Stimulated activated naive CD4-positive, alpha-beta T cell treated with Interleukin-2 at 50 U/mL for 16 hours (primary cell): ENCODE results near the gene HS3ST5.

Source experiments
- DNase-seq: peaks from one replicate; lab custom pipeline; 2025; lab: John Stamatoyannopoulos, UW

The HS3ST5 gene

GRCh38 chr6:114194362-114195026, 148.3 kb downstream of the HS3ST5 start:
- DNase-seq = no peak

DNA sequence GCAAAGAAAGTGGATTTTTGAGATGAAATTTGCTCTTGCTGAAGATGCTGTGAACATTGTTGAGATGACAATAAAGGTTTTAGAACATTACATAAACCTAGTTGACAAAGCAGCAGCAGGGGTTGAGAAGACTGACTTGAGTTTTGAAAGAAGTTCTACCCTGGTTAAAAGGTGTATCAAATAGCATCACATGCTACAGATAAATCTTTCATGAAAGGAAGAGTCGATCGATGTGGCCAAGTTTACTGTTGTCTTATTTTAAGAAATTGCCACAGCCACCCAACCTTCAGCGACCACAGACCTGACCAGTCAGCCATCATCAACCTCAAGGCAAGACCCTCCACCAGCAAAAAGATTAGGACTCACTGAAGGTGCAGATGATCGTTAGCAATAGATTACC, 155.3 kb downstream of the HS3ST5 start:
- DNase-seq = no peak

- DNase-seq = no peak
Observed at GRCh38 chr6:114181664-114182063, 161.2 kb downstream of the HS3ST5 start.

DNA sequence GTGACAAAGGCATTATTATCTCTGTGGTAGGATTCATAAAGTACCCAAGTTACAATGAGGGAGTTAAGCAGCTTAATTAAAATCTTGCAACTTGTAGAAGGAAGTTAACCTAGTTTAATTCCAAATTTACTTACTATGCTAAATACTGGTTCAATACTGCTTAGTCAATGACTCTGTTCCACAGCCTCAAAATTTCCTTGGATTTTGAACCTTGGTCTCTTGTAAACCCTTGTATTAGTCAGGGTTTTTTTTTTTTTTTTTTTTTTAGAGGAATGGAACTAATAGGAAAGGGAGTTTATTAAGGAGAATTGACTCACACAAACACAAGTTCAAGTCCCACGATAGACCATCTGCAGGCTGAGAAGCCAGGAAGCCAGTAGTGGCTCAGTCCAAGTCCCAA, 163.4 kb downstream of the HS3ST5 start:
- DNase-seq = no peak

GRCh38 chr6:114176726-114177125, 166.1 kb downstream of the HS3ST5 start:
- DNase-seq = no peak

DNA sequence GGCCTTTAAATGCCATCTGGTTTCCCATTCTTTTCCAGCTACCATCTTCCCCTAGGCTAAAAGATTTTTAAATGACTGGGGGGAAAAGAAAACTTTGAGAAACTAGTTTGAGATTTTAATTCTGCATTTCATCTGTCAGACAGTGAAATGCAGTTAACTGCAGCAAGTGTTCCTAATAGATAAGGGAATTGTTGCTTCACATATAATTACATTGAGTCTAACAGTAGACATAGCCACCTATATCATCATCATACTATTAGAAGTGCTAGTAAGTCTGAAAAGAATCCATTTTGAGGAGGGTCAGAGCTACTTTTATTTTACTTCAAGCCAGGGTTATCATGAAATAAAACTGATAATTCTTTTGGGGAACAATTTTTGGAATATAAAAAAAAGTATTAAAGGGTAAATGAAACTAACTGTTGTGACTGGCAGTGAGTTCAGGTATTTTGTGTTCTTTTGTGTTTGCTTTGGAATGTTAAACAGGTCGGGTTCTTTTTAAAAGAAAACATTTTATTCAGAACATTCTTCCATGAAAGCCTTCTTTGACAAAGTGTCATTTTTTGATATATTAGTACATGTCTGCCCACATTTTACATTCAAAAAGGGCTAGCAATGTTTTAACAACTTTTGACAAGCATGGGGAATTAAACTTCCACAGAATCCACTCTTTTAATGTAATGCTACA, 170.1 kb downstream of the HS3ST5 start:
- no peak for DNase-seq

- no peak for DNase-seq
Observed at GRCh38 chr6:114171473-114171872, 171.3 kb downstream of the HS3ST5 start.

DNA sequence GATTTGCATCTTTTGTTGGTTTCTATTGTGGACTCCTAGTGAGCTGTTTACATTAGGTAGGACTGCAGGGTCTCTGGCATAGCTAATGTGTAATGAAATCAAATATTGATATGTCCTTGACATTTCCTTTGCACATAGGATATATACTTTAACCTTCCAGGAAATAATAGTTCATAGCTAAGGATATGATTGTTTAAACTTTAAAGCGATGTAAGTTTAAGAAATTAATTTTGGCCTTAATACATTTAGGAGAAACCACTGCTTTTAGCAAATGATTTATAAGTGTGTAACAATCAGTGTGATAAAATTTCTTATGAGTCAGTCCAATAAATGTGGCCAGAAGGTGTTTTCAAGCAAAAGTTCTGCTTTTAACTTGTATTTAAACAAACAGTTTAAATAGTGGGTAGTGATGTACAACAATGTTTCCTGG, 171.8 kb downstream of the HS3ST5 start:
- DNase-seq = no peak

- no peak for DNase-seq
Observed at GRCh38 chr6:114170372-114170771, 172.5 kb downstream of the HS3ST5 start.

DNA sequence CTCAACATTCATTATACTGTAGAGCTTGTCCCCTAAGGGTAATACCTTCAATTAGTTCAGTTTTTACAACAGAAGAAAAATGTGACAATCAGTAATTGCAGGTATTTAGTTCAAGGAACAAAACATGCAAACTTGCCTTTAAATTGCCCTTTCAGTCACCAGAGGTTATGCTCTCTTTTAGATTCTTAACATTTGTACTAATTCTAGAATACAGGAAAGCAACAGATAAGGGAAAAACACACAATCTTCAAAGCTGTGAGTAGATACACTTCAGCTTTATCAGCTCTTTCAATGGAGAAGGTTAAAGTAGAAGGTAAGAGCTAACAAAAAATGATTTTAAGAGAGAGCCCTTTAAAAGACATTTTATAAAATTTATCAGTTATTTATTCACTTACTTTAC, 173.1 kb downstream of the HS3ST5 start:
- DNase-seq = no peak

DNA sequence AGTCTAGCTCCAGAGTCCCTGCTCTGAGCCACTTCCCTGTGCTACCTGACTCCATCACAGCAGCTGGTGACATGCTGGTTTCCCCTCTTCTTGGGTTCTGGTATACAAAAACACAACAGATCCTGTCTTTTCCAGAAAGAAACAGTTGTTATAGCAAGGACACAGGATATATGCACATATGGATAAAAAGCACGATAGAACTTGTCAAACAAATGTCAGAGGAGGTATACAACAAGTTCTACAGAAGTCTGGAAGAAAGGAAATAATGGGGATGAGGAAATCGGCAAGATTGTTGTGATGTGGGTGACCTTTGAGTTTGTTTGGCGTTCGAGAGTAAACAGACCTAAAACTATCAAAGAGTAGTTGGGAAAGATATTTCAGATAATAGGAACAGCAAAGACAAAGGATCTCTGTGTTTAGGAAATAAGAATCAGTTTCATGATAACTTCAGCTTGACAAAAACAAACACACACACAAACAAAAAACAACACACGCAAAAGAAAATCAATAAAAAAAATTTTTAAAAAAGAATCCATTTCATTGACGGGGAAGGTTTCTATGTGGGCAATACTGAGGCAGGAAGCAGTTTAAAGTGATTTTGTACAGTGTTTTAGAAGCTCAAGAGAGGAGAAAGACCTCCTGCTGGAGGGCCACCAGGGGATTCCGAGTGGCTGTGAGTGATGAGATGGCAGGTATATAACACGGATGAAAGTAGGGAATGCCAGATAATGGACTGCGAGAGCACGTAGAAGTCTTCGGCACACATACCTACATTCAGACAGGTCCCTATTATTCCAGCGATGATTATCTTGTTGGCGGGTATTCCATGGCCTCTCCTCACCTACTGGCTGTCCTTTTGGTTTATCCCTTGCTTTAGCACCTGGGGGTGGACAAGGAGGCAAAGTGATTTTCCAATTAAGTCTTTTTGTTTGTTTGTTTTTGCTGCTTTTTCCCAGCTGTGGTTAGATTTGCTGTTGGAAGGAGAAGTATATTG, 174.9 kb downstream of the HS3ST5 start:
- DNase-seq = no peak

DNA sequence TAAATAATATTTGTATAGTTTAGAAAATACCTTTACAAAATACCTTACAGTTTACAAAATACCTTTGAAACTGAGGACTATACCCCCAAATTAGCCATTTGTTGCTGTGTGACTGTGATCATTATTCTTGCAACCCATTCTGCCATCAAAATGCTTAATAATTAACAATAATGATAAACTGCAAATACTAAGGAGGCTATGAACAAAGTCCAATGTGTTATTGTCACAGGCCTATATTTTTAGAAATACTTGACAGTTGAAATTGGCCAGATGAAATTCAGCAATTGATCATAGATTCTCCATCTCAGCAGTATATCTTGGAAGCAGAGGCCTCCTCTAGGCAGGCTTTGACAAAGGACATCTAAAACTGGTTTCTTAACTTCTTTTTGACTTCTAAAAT, 178.6 kb downstream of the HS3ST5 start:
- no peak for DNase-seq

- DNase-seq = no peak
Observed at GRCh38 chr6:114162691-114163347, 180.0 kb downstream of the HS3ST5 start.

DNA sequence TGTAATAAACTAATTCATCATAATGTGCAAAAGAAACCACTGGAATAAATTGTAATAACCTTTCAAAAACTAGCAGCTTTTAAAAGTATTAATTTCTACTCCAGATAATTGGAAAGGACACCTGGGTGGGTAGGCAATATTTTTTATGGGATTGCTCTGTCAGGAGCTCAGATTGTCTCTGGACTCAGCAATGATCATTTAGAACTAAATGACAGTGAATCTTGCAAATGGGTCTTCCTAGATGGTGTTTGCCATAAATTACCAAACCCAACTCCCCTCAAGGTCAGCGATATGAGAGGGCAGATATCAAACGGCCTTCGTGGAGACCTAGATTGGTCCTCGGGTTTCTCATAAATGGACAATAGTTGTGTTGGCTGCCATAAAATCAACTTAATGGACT, 181.9 kb downstream of the HS3ST5 start:
- DNase-seq = no peak

- no peak for DNase-seq
Observed at GRCh38 chr6:114159727-114160126, 183.1 kb downstream of the HS3ST5 start.

DNA sequence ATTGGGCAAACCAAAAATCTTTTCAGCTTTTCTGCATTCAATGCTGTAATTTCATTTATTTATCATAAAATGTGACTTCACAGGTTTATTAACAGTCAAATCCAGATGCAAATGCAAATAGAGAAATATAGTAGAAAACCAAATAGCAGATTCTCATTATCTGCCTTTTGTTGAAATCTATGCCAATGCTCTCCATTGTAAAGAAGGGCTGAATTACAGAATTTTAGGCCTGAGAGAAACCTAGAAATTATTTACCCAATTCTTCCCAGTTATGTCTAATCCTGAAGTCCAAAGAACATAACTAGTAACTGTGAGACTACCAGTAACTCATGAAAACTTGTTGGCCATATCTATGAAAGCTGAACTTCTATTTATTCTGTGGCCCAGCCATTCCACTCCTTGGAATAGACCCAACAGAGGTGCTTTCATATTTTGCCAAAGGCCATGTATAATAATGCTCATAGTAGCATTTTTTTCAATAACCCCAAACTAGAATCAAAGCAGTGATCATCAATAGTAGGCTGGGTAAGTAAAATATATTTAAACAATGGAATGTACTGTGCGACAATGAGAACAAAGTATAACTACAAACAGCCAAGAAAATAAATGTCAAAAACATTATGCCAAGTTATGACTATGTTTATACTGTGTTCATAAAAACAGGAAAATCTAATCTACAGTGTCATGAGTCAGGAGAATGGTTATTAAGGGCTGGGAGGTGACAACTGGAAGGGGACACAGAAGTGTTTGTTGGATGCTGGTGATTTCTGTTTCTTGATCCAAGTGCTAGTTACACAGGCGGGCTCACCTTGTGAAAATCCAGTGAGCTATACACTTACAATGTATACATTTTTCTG, 183.8 kb downstream of the HS3ST5 start:
- no peak for DNase-seq

DNA sequence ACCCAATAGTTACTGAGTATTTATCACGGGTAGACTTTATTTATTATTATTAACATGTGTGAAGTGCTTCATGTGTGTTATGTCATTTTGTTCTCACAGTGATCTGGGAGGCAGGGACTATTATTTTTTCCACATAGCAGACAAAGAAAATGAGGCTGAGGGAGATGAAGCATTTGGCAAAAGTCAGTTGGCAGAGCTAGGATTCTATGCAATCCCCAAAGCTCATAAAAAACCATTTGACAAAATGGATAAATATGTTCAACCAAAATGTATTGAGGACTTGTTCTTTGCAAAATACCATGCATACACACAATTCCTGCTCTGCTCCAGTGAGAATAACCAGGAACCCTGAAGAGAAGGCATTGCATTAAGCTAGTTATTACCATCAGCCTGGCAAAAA, 184.4 kb downstream of the HS3ST5 start:
- no peak for DNase-seq

DNA sequence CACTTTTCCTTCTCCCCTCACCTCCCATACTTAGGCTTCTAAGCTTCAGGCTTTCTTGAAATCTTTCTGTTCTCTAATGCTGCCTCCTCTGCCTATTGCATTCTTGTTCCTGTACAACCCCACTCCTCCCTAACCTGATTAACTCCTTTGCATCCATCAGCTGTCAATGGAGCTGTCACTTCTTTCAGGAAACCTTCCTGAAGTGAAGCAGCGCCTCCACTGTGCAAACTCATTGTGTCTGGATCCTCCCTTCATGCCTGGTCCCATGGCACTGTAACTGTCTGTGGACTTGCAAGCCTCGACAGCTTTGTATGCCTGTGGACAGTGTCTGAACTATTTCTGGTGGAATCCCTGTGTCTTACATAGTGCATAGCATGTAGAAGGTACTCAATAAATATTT, 185.0 kb downstream of the HS3ST5 start:
- no peak for DNase-seq

DNA sequence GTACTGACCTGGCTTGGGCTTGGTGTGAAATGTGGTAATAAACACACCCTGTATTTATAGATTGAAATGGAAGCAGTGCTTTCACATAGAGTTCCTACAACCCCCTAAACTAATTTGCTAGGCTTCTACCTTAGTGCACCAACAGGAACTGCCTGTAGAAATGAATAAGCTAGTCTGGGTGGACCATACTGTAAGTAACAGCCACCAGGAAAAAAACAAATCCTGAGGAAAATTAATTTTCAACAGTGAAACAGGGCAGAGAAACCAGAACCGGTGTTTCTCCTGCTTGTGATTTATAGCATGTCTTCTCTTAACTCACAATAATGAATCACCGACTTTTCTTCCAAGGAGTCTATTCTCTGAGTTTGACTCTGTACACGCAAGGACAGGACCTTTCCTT, 187.1 kb downstream of the HS3ST5 start:
- DNase-seq = no peak

GRCh38 chr6:114154812-114155211, 188.0 kb downstream of the HS3ST5 start:
- DNase-seq = no peak

DNA sequence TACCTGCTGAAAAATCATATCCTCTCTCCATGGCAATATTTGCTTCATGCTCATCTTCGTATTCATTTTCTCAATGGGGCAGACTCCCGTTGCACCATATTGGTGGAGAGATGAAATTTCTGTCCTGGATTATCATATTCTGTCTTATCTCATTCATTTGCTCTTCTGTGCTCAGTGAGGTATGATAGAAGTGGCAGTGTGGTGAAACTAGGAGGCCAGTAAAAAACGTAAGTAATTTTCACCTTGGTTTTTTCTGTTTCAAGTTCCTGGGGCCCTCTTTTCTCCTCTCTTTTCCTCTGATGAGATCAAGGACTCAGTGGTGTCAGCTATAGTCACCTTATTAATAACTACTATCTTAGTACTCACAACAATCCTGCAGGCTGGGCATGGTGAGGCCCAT, 189.4 kb downstream of the HS3ST5 start:
- DNase-seq = no peak
